Activated naive CD4-positive, alpha-beta T cell treated with anti-CD3 and anti-CD28 coated beads, Interleukin-2, amount 50 U/mL, for 16 hours (primary cell): Measurements from ENCODE around the gene EMD.

Source experiments
- DNase-seq: peaks from one replicate; pipeline ENCODE4 v3.0.0-alpha.2; 2020

The EMD gene

GRCh38 chrX:154426916-154427770 is 48.0 kb downstream of the EMD start:
- DNase-seq: no peak

GRCh38 chrX:154428176-154429171 is 49.4 kb downstream of the EMD start, which contains the start of gene ATP6AP1:
Gene ATP6AP1 (plus strand): TSS chrX:154428677. CDS start chrX:154428693, 16 bp downstream.
- DNase-seq: peak; percentile 89

GRCh38 chrX:154429711-154430110 is 50.6 kb downstream of the EMD start:
- DNase-seq: no peak

GRCh38 chrX:154430479-154430878 is 51.4 kb downstream of the EMD start:
- DNase-seq: no peak

GRCh38 chrX:154430916-154431315 is 51.8 kb downstream of the EMD start:
- DNase-seq: no peak
